PFSK-1 (cell line): ENCODE data around the gene MAP7D3.

Experiments used
- FOXP2 ChIP-seq: optimal IDR thresholded peaks from 2 replicates; pipeline ENCODE3; 2011; ENCODE audit warnings: borderline replicate concordance, control low read depth, inconsistent platforms; ENCODE audit not compliant: insufficient read depth; ENCODE audit errors: extremely low read length, extremely low read depth
- POLR2AphosphoS5 ChIP-seq: IDR thresholded peaks from 2 replicates; pipeline ENCODE4 v1.6.1; 2012; ENCODE audit warnings: low read depth, mild to moderate bottlenecking, control low read depth, low read length, moderate library complexity
- SIN3A ChIP-seq: IDR thresholded peaks from 2 replicates; pipeline ENCODE4 v1.6.1; 2012; ENCODE audit warnings: mild to moderate bottlenecking, low read length, moderate library complexity, borderline replicate concordance; ENCODE audit not compliant: insufficient read depth
- TAF1 ChIP-seq: IDR thresholded peaks from 2 replicates; pipeline ENCODE4 v1.6.1; 2012; ENCODE audit warnings: low read length, control low read depth, borderline replicate concordance; ENCODE audit not compliant: insufficient read depth
- TF ChIP-seq, protein P1 (sequence below), 2 experiments: IDR thresholded peaks; 2 replicates each; pipeline versions ENCODE4 v1.6.1 to v1.8.0; 2011 to 2012; ENCODE audit warnings: low read depth in 2 of 2, low read length in 2 of 2, control low read depth in 1 of 2, inconsistent platforms in 1 of 2, mild to moderate bottlenecking in 1 of 2, moderate library complexity in 1 of 2; ENCODE audit not compliant: insufficient read depth in 1 of 2

The MAP7D3 gene

DNA sequence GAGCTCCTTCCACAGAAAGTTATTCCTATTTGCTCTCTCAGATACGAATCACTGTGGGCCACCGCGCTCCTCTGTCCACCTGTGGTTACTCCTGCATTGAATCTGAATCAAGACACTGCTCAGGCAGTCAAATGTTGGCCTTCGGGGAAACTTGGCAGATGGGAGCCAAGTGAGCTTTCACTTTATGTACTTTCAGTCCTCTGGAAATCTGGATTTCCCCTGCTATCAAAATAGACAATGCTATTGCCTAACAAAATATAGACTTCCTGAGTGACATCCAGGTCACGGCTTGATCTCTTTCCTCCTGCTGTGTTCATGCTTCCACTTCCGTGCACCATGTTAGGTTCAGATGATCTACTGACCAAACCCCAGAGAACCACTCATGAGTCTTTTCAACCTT lies 60.0 kb downstream of the MAP7D3 start:
- TF ChIP-seq SIN3A (no peak), POLR2AphosphoS5 (no peak), TAF1 (no peak), FOXP2 (no peak)
- TF ChIP-seq, protein P1, sequence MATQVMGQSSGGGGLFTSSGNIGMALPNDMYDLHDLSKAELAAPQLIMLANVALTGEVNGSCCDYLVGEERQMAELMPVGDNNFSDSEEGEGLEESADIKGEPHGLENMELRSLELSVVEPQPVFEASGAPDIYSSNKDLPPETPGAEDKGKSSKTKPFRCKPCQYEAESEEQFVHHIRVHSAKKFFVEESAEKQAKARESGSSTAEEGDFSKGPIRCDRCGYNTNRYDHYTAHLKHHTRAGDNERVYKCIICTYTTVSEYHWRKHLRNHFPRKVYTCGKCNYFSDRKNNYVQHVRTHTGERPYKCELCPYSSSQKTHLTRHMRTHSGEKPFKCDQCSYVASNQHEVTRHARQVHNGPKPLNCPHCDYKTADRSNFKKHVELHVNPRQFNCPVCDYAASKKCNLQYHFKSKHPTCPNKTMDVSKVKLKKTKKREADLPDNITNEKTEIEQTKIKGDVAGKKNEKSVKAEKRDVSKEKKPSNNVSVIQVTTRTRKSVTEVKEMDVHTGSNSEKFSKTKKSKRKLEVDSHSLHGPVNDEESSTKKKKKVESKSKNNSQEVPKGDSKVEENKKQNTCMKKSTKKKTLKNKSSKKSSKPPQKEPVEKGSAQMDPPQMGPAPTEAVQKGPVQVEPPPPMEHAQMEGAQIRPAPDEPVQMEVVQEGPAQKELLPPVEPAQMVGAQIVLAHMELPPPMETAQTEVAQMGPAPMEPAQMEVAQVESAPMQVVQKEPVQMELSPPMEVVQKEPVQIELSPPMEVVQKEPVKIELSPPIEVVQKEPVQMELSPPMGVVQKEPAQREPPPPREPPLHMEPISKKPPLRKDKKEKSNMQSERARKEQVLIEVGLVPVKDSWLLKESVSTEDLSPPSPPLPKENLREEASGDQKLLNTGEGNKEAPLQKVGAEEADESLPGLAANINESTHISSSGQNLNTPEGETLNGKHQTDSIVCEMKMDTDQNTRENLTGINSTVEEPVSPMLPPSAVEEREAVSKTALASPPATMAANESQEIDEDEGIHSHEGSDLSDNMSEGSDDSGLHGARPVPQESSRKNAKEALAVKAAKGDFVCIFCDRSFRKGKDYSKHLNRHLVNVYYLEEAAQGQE (IDR thresholded peaks at IDR 0.05; ENCODE audit: insufficient read depth in 1 of 2, low read depth in 2 of 2, low read length in 2 of 2): no peak

- TF ChIP-seq, protein P1 (IDR thresholded peaks at IDR 0.05; ENCODE audit: insufficient read depth in 1 of 2, low read depth in 2 of 2, low read length in 2 of 2): no peak
- no peak for TF ChIP-seq POLR2AphosphoS5
- no peak for TF ChIP-seq TAF1
- no peak for TF ChIP-seq SIN3A
- TF ChIP-seq FOXP2: no peak
Measured at GRCh38 chrX:136190038-136190713, 61.0 kb downstream of the MAP7D3 start.

DNA sequence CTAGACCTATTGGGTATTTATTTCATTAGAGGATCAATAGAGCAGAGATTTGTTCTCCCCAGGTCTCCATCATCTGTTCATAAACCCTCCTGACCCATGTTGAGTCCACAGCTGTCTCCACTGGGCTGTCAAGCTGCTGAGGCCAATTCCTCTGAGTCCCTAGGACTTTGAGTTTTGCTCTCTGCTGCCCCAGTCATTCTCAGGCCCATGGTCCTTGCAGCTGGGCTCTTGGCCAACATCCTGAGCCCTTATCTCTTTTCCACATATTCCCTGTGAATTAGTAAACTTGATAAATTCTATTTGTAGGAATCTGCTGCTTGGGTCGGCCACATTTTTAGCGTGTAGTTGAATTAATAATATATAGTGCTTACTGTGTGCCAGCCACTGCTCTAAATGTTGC lies 62.0 kb downstream of the MAP7D3 start:
- TF ChIP-seq, protein P1 (IDR thresholded peaks at IDR 0.05; ENCODE audit: insufficient read depth in 1 of 2, low read depth in 2 of 2, low read length in 2 of 2): no peak
- TF ChIP-seq POLR2AphosphoS5 (no peak), SIN3A (no peak), FOXP2 (no peak), TAF1 (no peak)

- TF ChIP-seq TAF1: no peak
- no peak for TF ChIP-seq FOXP2
- TF ChIP-seq POLR2AphosphoS5: no peak
Measured at GRCh38 chrX:136186023-136186413, 65.2 kb downstream of the MAP7D3 start.

GRCh38 chrX:136185401-136186022 lies 65.7 kb downstream of the MAP7D3 start:
- TF ChIP-seq TAF1: no peak
- no peak for TF ChIP-seq FOXP2
- TF ChIP-seq POLR2AphosphoS5: no peak
- TF ChIP-seq, protein P1 (IDR thresholded peaks at IDR 0.05; ENCODE audit: insufficient read depth in 1 of 2, low read depth in 2 of 2, low read length in 2 of 2): no peak
- no peak for TF ChIP-seq SIN3A
